Head of caudate nucleus (tissue), 42 donors: ENCODE measurements around the gene C5orf15.
"Not testable (repeated sequence)": the region's sequence is repeated elsewhere in the genome, so short reads cannot be mapped to it uniquely, and the experiment has no call there.

ENCODE experiments used
- DNase-seq, 42 donors: peaks; one replicate each; pipeline versions ENCODE4 v3.0.0 to v3.0.0-alpha.2; 2020 to 2021; ENCODE audit warnings: mixed read lengths in 7 of 42
- intact Hi-C: fragments of 100-400 bp; cut with DNase I; formaldehyde crosslinking; loops from one replicate; pipeline ENCODE4 v1.15.0; 2022

C5orf15 gene

DNA sequence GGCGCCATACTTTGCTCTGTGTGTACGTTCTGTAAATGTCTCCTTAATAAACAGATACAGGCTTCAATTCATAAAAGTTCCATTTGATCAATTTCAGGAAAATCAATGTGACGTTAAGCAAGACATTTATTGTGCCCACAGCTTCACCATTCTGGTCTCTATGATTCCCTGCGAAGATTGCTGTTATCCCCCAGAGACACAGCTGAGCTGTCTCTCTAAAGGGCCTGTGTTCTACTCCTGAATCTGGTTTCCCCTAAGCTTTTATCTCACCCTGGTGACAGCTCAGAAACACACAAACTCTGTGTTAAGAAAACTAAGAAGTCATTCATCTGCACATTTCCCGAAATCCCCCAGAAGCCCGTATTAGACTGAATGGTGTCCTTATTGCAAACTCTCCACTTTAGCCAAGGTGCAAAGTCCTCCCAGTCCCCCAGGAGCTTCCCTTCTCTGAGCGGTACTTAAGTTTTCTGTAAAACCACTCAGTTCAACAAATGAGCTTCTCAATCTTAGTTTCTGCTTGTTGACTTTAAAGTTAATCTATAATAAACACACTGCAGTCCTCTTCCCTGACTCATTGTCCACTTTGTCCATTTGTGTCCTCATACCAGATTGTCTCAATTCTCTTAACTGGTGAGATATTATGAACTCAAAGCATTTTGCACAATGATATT is 1.4 kb upstream of the C5orf15 start:
- intact Hi-C loops, result no loop called here
- DNase-seq, result peak in 4 of 42 donors; percentile 10 to 46 (median 37)

- intact Hi-C loops, result no loop called here
- peak in 2 of 42 donors; percentile 29 to 43 for DNase-seq
Measured at GRCh38 chr5:133967698-133968203, 674 bp downstream of the C5orf15 start.

GRCh38 chr5:133967124-133967523 is 1.3 kb downstream of the C5orf15 start:
- intact Hi-C loops, result no loop called here
- DNase-seq, result peak in 1 of 42 donors; percentile 21

DNA sequence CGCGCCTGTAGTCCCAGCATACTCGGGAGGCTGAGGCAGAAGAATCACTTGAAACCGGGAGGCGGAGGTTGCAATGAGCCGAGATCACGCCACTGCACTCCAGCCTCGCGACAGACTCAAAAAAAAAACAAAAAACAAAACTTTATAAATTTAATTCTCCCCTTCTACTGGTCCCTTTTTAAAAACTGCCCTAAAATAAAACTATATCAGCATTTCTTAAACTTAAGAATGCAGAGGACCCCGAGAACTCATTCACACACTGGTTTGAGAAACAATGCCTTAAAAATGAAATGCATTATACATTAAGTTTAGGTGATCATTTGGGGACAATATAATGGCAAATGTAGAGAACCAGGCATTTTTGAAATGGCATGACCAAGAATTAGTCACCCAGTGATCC is 2.3 kb downstream of the C5orf15 start:
- DNase-seq, result peak in 3 of 42 donors; percentile 2 to 15 (median 13)
- intact Hi-C loops, result no loop called here

DNA sequence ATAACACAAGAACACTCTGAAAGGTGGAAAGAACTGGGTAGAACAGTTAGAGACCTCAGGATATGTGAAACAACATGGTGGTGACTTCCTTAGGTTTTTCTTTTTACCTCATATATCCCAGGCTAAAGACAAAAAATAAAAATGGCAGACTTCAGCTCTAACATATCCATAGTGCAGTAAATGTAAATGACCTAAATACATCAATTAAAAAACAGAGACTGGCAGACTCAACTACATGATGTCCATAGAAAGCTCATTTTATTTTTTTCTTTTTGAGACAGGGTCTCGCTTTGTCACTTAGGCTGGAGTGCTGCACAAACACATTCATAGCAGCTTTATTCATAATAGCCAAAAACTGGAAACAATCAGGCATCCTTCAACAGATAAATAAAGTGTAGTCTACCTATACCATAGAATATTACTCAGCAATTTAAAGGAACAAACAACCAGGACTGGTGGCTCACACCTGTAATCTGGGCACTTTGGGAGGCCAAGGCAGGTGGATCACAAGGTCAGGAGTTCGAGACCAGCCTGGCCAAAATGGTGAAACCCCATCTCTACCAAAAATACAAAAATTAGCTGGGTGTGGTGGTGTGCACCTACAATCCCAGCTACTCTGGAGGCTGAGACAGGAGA is 4.8 kb downstream of the C5orf15 start:
- peak in 1 of 42 donors; percentile 5 for DNase-seq
- intact Hi-C loops, result no loop called here

DNA sequence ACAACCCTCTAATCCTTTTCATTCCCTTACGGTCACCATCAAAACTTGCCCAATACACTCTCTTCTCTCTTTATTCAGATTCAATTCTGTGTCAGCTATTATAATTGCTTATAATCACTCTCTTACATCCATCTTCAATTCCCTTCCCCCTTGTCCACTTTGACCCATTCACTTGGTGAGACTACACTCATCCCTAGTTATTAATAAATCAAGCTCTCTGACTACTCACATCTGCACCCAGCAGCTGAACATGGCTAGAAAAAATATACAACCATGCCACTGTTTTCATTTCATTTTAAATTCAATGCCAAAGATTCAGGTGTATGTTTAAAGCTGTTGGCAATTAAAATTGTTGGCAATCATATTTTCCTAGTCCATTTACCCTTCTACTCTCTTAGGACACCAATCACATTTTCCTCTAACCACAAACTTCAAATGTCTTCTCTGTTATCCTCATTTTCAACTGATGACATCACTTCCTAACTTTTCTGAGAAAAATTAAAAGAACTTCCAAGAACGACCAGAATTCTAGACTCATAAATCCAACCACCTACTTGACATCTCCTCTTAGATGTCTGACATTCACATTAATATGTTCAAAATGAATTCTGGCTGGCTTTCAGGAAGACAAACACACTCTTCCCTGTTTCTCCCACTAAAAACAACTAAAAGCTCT is 5.5 kb downstream of the C5orf15 start:
- DNase-seq, result peak in 1 of 42 donors; percentile 0
- intact Hi-C loops, result no loop called here

GRCh38 chr5:133962131-133962530 is 6.3 kb downstream of the C5orf15 start:
- intact Hi-C loops, result no loop called here
- DNase-seq, result peak in 1 of 42 donors; percentile 4

DNA sequence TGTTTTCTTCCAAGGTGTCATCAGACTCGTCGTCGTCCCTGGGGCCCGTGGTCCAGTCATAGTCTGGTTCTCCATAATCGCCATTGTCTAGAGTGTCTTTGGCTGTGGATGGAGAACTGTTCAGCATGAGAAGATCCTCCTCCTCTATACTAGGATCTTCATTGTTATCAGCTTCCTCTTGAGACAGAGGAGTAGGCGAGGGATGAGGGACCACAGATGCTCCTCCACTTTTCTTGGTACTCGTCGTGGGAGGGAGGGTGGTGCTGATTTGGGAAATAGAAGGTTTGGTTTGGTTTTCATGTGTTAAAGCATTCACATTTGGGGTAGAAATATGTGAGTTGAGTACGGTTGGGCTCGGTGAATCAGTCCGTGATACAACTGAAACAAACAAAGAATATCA is 8.8 kb downstream of the C5orf15 start:
- peak in 1 of 42 donors; percentile 34 for DNase-seq
- intact Hi-C loops, result no loop called here

DNA sequence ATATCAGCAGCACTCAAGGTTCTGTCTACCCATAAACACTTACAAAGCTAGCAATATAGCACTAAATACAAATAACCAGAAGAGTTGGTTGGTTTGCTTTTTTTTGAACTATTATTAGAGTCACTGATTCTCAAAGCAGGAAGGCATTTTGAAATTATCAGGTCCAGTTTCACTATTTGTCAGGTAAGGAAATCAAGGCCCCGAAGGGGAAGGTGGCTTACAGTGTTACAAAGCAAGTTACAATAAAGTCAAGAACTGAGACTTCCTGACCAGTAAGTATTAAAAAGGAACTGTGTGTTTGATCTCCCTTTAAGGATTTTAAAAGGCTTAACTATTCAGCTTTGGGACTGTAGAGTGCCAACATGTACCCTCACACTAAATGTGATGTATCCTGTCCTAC is 10.8 kb downstream of the C5orf15 start:
- peak in 1 of 42 donors; percentile 25 for DNase-seq
- intact Hi-C loops, result no loop called here

DNA sequence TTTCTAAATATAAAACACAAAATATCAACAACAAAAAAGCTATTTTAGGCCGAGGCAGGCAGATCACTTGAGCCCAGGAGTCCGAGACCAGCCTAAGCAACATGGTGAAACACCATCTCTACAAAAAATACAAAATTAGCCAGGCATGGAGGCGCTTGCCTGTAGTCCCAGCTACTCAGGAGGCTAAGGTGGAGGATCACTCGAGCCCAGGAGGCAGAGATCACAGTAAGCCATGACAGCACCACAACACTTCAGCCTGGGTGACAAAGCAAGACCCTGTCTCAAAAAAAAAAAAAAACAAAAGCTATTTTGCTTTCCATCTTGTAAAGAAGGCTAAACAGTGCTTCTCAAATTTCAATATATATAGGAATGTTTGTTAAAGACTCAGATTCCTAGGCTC is 11.3 kb downstream of the C5orf15 start:
- intact Hi-C loops, result no loop called here
- DNase-seq, result peak in 1 of 42 donors; percentile 33

DNA sequence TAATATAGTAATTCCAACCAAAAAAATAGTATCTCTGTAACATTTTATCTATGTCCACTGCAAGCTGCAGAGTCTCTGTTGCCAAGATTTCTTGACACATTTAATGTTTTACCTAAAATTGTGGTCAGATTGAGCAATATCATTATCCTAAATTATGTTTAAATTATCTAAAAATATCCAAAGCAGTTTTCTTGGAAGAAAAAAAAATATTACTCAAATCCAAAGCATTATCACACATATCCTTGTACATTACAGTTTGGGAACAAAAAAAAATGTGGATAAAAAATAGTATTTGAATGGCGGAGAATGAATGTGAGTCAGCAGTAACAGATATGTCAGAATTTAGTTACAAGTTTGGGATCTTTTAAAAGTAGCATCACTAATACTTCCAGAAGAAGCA is 12.2 kb downstream of the C5orf15 start:
- intact Hi-C loops, DNase-seq: not testable (repeated sequence)

GRCh38 chr5:133953568-133954145 is 14.8 kb downstream of the C5orf15 start:
- DNase-seq, result peak in 1 of 42 donors; percentile 12

DNA sequence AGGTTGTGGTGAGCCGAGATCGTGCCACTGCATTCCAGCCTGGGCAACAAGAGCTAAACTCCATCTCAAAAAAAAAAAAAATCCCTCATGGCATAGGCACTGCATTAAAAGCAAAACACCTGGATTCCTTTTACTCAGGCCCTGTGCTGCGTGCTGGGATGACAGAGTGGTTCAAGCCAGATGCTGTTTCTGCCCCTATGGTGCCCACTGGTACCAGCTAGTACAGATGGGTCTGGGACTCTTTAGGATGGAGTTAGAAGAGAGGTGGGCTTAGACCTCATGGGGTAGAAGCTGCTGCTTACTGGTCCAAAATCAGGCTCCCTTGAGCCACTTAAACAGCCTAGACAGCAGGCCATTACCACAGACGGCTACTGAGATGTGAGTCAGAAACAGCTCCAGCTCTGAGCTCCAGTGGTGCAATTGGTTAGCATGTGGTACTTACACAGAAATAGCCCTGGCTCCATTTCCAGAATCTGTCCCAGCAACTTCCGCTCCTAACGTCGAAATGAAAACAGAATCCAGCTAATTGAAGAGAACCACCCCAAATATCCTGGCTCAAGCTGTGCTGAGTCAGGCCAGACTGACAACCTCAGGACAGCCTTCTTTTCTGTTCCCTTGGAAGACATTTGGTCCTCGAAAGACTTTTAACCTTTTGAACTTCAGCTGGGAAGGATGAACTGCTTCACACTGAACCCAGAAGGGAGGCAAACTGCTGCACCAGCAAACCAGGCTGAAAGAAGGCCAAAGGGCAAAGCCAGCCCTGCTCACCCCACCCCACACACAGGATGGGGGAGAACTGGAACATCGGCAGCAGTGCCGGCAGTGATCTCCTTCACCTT is 15.5 kb downstream of the C5orf15 start:
- intact Hi-C loops, result no loop called here
- DNase-seq, result peak in 14 of 42 donors; percentile 14 to 75 (median 38)

More at GRCh38 chr5:133953568-133954145, 14.8 kb downstream of the C5orf15 start:
- intact Hi-C loops, result no loop called here

- intact Hi-C loops, result no loop called here
- peak in 1 of 42 donors; percentile 8 for DNase-seq
Measured at GRCh38 chr5:133950821-133951612, 17.4 kb downstream of the C5orf15 start.

- intact Hi-C loops, result no loop called here
- no peak for DNase-seq
Measured at GRCh38 chr5:133948721-133949120, 19.7 kb downstream of the C5orf15 start.

GRCh38 chr5:133947431-133947841 is 21.0 kb downstream of the C5orf15 start:
- intact Hi-C loops, result no loop called here
- peak in 7 of 42 donors; percentile 16 to 54 (median 38) for DNase-seq

- peak in 4 of 42 donors; percentile 3 to 43 (median 36) for DNase-seq
- intact Hi-C loops, result no loop called here
Measured at GRCh38 chr5:133945568-133945967, 22.9 kb downstream of the C5orf15 start.
